ENCODE data around the gene MPP2. TPM values are rescaled to one million over a fixed set of nuclear protein-coding genes. Genes with fewer than 3 reads are reported as not detected.

The MPP2 gene
- total and polyA plus RNA-seq, 2 experiments from 2014 or later = 4.1 to 5.1 TPM

DNA sequence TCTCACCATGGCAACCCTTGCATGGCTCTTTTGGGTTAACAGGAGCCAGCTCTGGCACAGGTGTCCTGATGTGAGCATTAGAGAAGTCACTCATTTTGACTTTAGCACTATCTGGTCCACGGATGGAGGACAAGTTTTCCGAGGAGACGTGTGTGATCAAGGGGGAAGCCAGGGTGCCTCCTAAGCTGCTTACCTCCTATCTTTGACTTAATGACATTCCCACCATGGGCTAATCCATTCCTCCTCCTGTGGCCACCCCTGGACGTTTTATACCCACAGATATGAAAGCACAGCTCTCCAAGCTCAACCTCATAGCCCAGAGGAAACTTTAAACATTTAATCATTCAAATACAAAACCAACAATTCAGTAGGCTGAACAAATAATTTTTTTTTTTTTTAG, 18.8 kb downstream of the MPP2 start:
- Histone ChIP-seq H3K9me2 (ENCODE audit: insufficient read depth) (no peaks in the 10 kb centered on the region), H2AFZ (no peak overlapping the region), H3K27me3 (replicated peaks; ENCODE audit: insufficient read depth) (no peaks in the 10 kb centered on the region), H3K4me2 (ENCODE audit: unreplicated experiment) (no peak overlapping the region), H3K9me3 (ENCODE audit: low read depth) (no peaks in the 10 kb centered on the region), H3K36me3 (ENCODE audit: low read depth) (no peaks in the 10 kb centered on the region), H3K79me2 (ENCODE audit: insufficient read depth) (no peaks in the 10 kb centered on the region), H4K20me1 (ENCODE audit: insufficient read depth) (no peaks in the 10 kb centered on the region), H3K4me1 (ENCODE audit: insufficient read depth) (no peaks in the 10 kb centered on the region), H3K4me3 (no peak overlapping the region), H3K9ac (no peak overlapping the region), H3K27ac (no peak overlapping the region), H3F3A (ENCODE audit: insufficient read depth) (no peaks in the 10 kb centered on the region)
- in situ Hi-C loops (cut with MboI) = no loop called here
- DNase-seq = no peak
- WGBS, 2 experiments (ENCODE audit: low coverage in 1 of 2, low lambda C conversion rate in 2 of 2, missing lambda C conversion rate in 2 of 2) = 80 to 82% methylated on average over 4 of the region's 4 CpGs
- TF ChIP-seq EZH2phosphoT487 (IDR thresholded peaks at IDR 0.05; ENCODE audit: insufficient read depth, low read depth) (no peak), EZH2 (IDR thresholded peaks at IDR 0.05; ENCODE audit: insufficient read depth, poor library complexity, severe bottlenecking) (no peak)

DNA sequence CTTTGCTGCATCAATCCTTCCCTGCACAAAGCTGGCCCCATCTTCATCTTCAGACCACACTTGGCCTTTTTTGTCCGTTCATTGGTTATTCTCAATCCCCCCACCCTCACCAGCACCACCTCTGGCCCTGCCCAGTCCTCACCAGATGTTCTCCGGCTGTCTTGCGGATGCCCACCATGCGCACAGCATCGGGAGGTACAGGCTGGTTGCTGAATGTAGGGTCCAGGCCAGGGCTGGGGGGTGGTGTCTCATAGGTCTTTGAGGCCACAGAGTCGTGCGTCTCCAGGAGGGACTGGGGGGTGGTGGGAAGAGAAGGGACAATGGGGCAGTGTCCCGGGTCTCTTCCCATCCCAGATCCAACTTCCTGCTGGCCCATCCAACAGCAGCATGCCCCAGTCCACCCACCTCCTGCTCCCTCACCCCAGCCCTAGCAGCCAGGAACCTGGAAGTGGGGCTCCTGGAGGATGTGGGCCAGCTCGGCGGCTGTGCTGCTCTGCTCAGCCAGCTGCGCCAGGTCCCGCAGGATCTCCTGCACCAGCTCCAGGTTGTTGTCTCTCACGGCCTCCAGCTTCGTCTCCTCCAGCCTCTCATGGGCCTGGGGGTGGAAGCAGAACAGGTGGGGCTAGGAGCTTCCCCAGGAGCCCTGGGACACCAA, 24.4 kb downstream of the MPP2 start:
- no peaks in the 10 kb centered on the region for H3F3A ChIP-seq (ENCODE audit: insufficient read depth)
- no peaks in the 10 kb centered on the region for H4K20me1 ChIP-seq (ENCODE audit: insufficient read depth)
- in situ Hi-C loops (cut with MboI) = no loop called here

DNA sequence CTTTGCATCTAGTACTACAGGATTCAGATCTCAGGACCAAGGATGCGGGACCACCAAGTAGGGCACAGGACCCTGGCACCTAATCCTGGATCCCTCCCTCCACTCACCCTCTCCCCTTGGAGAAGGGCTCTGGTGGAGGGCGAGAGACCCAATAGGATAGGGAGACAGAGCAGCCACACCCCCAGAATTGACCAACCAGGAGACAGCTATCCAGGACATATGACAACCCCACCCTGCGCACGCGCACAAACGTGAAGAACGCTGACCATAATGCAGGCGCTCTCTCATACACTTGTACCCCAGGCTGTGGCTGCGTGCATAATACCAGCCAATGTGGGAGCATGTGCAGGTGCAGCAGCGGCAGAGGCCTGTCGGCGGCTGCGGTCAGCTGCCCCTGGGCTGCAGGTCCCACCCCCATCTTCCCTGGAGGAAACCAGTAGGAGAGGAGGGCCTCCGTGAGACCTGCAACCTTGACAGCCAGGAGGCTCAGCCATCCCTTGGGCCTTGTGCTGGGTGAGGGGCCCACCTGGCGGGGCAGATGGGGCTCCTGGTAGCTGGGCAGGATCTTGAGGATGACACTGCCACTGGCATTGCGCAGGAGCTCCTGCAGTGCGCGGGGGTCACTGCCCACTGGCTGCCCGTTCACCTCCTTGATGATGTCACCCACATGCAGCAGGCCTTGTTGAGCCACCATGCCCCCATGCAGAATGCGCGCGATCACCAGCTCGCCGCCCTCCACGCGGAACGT, 25.4 kb downstream of the MPP2 start:
- H3K9me2 ChIP-seq (ENCODE audit: insufficient read depth) = no peaks in the 10 kb centered on the region
- no peak overlapping the region for H2AFZ ChIP-seq
- no peaks in the 10 kb centered on the region for H3K79me2 ChIP-seq (ENCODE audit: insufficient read depth)
- no peak overlapping the region for H3K4me3 ChIP-seq
- in situ Hi-C loops (cut with MboI) = no loop called here
- no peak for TF ChIP-seq EZH2phosphoT487 (IDR thresholded peaks at IDR 0.05; ENCODE audit: insufficient read depth, low read depth)
- TF ChIP-seq EZH2 (IDR thresholded peaks at IDR 0.05; ENCODE audit: insufficient read depth, poor library complexity, severe bottlenecking) = no peak
- H4K20me1 ChIP-seq (ENCODE audit: insufficient read depth) = no peaks in the 10 kb centered on the region
- H3F3A ChIP-seq (ENCODE audit: insufficient read depth) = no peaks in the 10 kb centered on the region
- H3K27me3 ChIP-seq (replicated peaks; ENCODE audit: insufficient read depth) = no peaks in the 10 kb centered on the region
- H3K27ac ChIP-seq = no peak overlapping the region
- no peaks in the 10 kb centered on the region for H3K36me3 ChIP-seq (ENCODE audit: low read depth)
- 93% methylated on average over 25 to 27 of the region's 27 CpGs for WGBS, 2 experiments (ENCODE audit: low coverage in 1 of 2, low lambda C conversion rate in 2 of 2, missing lambda C conversion rate in 2 of 2)
- no peak for DNase-seq
- H3K9ac ChIP-seq = no peak overlapping the region
- no peaks in the 10 kb centered on the region for H3K4me1 ChIP-seq (ENCODE audit: insufficient read depth)
- no peak overlapping the region for H3K4me2 ChIP-seq (ENCODE audit: unreplicated experiment)
- H3K9me3 ChIP-seq (ENCODE audit: low read depth) = no peaks in the 10 kb centered on the region

More for the DNA sequence above, 24.4 kb downstream of the MPP2 start:
- Histone ChIP-seq H3K36me3 (ENCODE audit: low read depth) (no peaks in the 10 kb centered on the region), H3K9me3 (ENCODE audit: low read depth) (no peaks in the 10 kb centered on the region), H3K27ac (no peak overlapping the region), H2AFZ (no peak overlapping the region), H3K4me1 (ENCODE audit: insufficient read depth) (no peaks in the 10 kb centered on the region), H3K27me3 (replicated peaks; ENCODE audit: insufficient read depth) (no peaks in the 10 kb centered on the region), H3K79me2 (ENCODE audit: insufficient read depth) (no peaks in the 10 kb centered on the region), H3K4me2 (ENCODE audit: unreplicated experiment) (no peak overlapping the region), H3K9ac (no peak overlapping the region), H3K4me3 (no peak overlapping the region), H3K9me2 (ENCODE audit: insufficient read depth) (no peaks in the 10 kb centered on the region)
- WGBS, 2 experiments (ENCODE audit: low coverage in 1 of 2, low lambda C conversion rate in 2 of 2, missing lambda C conversion rate in 2 of 2) = 89 to 92% methylated on average over 13 to 14 of the region's 14 CpGs
- TF ChIP-seq EZH2phosphoT487 (IDR thresholded peaks at IDR 0.05; ENCODE audit: insufficient read depth, low read depth) (no peak), EZH2 (IDR thresholded peaks at IDR 0.05; ENCODE audit: insufficient read depth, poor library complexity, severe bottlenecking) (no peak)
- no peak for DNase-seq

DNA sequence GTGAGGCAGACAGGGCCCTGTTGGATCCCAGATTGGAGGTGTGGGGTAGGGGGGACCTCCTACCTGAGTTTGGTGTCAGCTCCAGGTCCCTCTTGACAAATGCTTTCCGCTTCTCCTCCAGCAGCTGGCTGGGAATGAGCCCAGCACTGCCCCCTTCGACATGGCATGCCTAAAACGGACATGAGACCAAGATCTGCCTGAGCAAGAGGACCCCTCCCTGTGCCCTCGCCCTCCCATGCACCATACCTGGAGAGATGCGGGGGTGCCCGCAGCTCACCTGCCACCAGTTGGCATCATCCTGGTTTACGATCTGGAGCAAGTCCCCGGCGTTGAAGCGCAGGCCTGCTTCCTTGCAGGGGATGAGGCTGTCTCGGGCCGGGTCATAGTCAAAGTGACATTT, 26.2 kb downstream of the MPP2 start:
- H3K9me2 ChIP-seq (ENCODE audit: insufficient read depth) = no peaks in the 10 kb centered on the region
- no peak overlapping the region for H3K9ac ChIP-seq
- WGBS, 2 experiments (ENCODE audit: low coverage in 1 of 2, low lambda C conversion rate in 2 of 2, missing lambda C conversion rate in 2 of 2) = 95 to 96% methylated on average over 12 of the region's 12 CpGs
- no peak overlapping the region for H3K4me2 ChIP-seq (ENCODE audit: unreplicated experiment)
- H3K4me1 ChIP-seq (ENCODE audit: insufficient read depth) = no peaks in the 10 kb centered on the region
- no peaks in the 10 kb centered on the region for H3K27me3 ChIP-seq (replicated peaks; ENCODE audit: insufficient read depth)
- no peak overlapping the region for H3K27ac ChIP-seq
- H3F3A ChIP-seq (ENCODE audit: insufficient read depth) = no peaks in the 10 kb centered on the region
- no peaks in the 10 kb centered on the region for H3K9me3 ChIP-seq (ENCODE audit: low read depth)
- in situ Hi-C loops (cut with MboI) = no loop called here
- no peaks in the 10 kb centered on the region for H3K36me3 ChIP-seq (ENCODE audit: low read depth)
- no peaks in the 10 kb centered on the region for H4K20me1 ChIP-seq (ENCODE audit: insufficient read depth)
- no peak for DNase-seq
- no peak overlapping the region for H2AFZ ChIP-seq
- no peak overlapping the region for H3K4me3 ChIP-seq
- TF ChIP-seq EZH2phosphoT487 (IDR thresholded peaks at IDR 0.05; ENCODE audit: insufficient read depth, low read depth) = no peak
- no peak for TF ChIP-seq EZH2 (IDR thresholded peaks at IDR 0.05; ENCODE audit: insufficient read depth, poor library complexity, severe bottlenecking)
- no peaks in the 10 kb centered on the region for H3K79me2 ChIP-seq (ENCODE audit: insufficient read depth)

Data from GM23248 (cell line).